Tibial nerve (tissue), 4 donors: ENCODE results near the gene LILRA1. TPM values are rescaled to one million over a fixed set of nuclear protein-coding genes. Genes with fewer than 3 reads are reported as not detected.
"Not testable (repeated sequence)": the region's sequence is repeated elsewhere in the genome, so short reads cannot be mapped to it uniquely, and the experiment has no call there.

ENCODE experiments used
- DNase-seq, 2 donors: peaks; one replicate each; pipeline ENCODE4 v3.0.0-alpha.2; 2019; ENCODE audit warnings: low spot score in 2 of 2
- H3K27ac ChIP-seq, 4 donors: fragments of 200-600 bp; sonication (generic) in 3 of 4; one replicate each; pipeline ENCODE4 v1.5.1; 2017 to 2019; ENCODE audit warnings: mild to moderate bottlenecking in 1 of 4
- H3K27me3 ChIP-seq, 2 donors: fragments of 200-600 bp; sonication (generic) in 1 of 2; one replicate each; pipeline versions ENCODE4 v1.5.1 to v1.6.0; 2017 to 2019
- H3K36me3 ChIP-seq, 3 donors: fragments of 200-600 bp; sonication (generic); one replicate each; pipeline ENCODE4 v1.5.1; 2018 to 2019
- H3K4me1 ChIP-seq, 4 donors: fragments of 200-600 bp; sonication (generic) in 3 of 4; one replicate each; pipeline ENCODE4 v1.5.1; 2017 to 2019
- H3K4me3 ChIP-seq, 4 donors: fragments of 200-600 bp; sonication (generic) in 3 of 4; one replicate each; pipeline ENCODE4 v1.5.1; 2017 to 2019; ENCODE audit warnings: mild to moderate bottlenecking in 1 of 4, moderate library complexity in 1 of 4
- H3K9me3 ChIP-seq, 4 donors: fragments of 200-600 bp; sonication (generic) in 3 of 4; one replicate each; pipeline ENCODE4 v1.5.1; 2017 to 2019
- EP300 ChIP-seq, 2 donors: sonication (generic); formaldehyde crosslinking; IDR thresholded peaks; one replicate each; pipeline ENCODE4 v1.6.1; 2017; ENCODE audit warnings: antibody characterized with exemption in 2 of 2, mild to moderate bottlenecking in 1 of 2
- POLR2A ChIP-seq, 2 donors: fragments of 450-650 bp; IDR thresholded peaks; one replicate each; pipeline ENCODE4 v1.6.1; 2017; ENCODE audit warnings: antibody characterized with exemption in 2 of 2, mild to moderate bottlenecking in 2 of 2, moderate library complexity in 2 of 2
- WGBS, 2 donors: methylation state at CpG; one replicate each; pipeline ENCODE4 v1.1.5; 2018; 5-methylcytosine and 5-hydroxymethylcytosine counted together
- total RNA-seq, 4 donors: library from RNA; depleted of rRNA; stranded (reverse); fragments of >200 nt; gene quantifications; one replicate each; pipeline ENCODE4 v1.1.0, GENCODE V29; 2016
- TF ChIP-seq, protein P1 (sequence below), 5 experiments: fragments of 200-600 bp in 3 of 5; fragments of 450-650 bp in 2 of 5; sonication (generic) in 3 of 5; IDR thresholded peaks; one replicate each; pipeline ENCODE4 v1.5.1; 2016 to 2019; ENCODE audit warnings: antibody characterized with exemption in 5 of 5, mild to moderate bottlenecking in 3 of 5, moderate library complexity in 2 of 5

LILRA1 gene
- total RNA-seq, 4 donors from 2014 or later: 0.39 to 3.5 (median 1.2) TPM

- TF ChIP-seq EP300 (IDR thresholded peaks at IDR 0.05) (no peak), POLR2A (IDR thresholded peaks at IDR 0.05) (no peak)
- TF ChIP-seq, protein P1, sequence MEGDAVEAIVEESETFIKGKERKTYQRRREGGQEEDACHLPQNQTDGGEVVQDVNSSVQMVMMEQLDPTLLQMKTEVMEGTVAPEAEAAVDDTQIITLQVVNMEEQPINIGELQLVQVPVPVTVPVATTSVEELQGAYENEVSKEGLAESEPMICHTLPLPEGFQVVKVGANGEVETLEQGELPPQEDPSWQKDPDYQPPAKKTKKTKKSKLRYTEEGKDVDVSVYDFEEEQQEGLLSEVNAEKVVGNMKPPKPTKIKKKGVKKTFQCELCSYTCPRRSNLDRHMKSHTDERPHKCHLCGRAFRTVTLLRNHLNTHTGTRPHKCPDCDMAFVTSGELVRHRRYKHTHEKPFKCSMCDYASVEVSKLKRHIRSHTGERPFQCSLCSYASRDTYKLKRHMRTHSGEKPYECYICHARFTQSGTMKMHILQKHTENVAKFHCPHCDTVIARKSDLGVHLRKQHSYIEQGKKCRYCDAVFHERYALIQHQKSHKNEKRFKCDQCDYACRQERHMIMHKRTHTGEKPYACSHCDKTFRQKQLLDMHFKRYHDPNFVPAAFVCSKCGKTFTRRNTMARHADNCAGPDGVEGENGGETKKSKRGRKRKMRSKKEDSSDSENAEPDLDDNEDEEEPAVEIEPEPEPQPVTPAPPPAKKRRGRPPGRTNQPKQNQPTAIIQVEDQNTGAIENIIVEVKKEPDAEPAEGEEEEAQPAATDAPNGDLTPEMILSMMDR (IDR thresholded peaks at IDR 0.05): no peak
- peak overlapping the region in 1 of 4 donors; percentile 30 for H3K4me3 ChIP-seq
- peaks cover 0 to under 1% (median 0%) of the 10 kb centered on the region in 4 donors for H3K9me3 ChIP-seq
- H3K4me1 ChIP-seq: no peaks in the 10 kb centered on the region
- 52 to 67% methylated on average over 2 to 3 of the region's 4 CpGs for WGBS, 2 donors
- no peaks in the 10 kb centered on the region for H3K27me3 ChIP-seq
- no peak overlapping the region for H3K27ac ChIP-seq
- no peaks in the 10 kb centered on the region for H3K36me3 ChIP-seq
- DNase-seq: no peak
Observed at GRCh38 chr19:54574051-54574450, 19.4 kb upstream of the LILRA1 start.

DNA sequence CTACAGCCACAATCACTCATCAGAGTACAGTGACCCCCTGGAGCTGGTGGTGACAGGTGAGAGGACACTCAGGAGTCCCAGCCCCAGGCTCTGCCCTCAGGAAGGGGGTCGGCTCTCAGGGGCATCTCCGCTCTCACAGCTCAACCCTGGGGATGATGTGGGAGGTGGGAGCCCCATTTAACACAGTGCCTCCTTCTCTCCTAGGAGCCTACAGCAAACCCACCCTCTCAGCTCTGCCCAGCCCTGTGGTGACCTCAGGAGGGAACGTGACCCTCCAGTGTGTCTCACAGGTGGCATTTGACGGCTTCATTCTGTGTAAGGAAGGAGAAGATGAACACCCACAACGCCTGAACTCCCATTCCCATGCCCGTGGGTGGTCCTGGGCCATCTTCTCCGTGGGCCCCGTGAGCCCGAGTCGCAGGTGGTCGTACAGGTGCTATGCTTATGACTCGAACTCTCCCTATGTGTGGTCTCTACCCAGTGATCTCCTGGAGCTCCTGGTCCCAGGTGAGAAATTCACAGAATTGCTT is 18.8 kb upstream of the LILRA1 start:
- no peak overlapping the region for H3K4me3 ChIP-seq
- no peak for TF ChIP-seq EP300 (IDR thresholded peaks at IDR 0.05)
- TF ChIP-seq, protein P1 (IDR thresholded peaks at IDR 0.05): no peak
- no peak for TF ChIP-seq POLR2A (IDR thresholded peaks at IDR 0.05)
- no peaks in the 10 kb centered on the region for H3K36me3 ChIP-seq
- H3K27me3 ChIP-seq: no peaks in the 10 kb centered on the region
- DNase-seq: no peak
- no peak overlapping the region for H3K27ac ChIP-seq
- peaks cover 0 to 5% (median 0%) of the 10 kb centered on the region in 4 donors for H3K9me3 ChIP-seq
- H3K4me1 ChIP-seq: no peaks in the 10 kb centered on the region
- 71 to 83% methylated on average over 10 to 12 of the region's 12 CpGs for WGBS, 2 donors

DNA sequence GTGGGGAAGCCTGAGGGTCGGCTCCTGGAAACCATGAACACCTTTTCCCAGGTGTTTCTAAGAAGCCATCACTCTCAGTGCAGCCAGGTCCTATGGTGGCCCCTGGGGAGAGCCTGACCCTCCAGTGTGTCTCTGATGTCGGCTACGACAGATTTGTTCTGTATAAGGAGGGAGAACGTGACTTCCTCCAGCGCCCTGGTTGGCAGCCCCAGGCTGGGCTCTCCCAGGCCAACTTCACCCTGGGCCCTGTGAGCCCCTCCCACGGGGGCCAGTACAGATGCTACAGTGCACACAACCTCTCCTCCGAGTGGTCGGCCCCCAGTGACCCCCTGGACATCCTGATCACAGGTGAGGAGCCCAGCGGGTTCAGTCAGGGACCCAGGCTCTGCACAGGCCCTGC is 18.2 kb upstream of the LILRA1 start:
- WGBS, 2 donors: 78 to 88% methylated on average over 9 of the region's 9 CpGs
- DNase-seq, H3K27me3 ChIP-seq: not testable (repeated sequence)

GRCh38 chr19:54576411-54576976 is 16.9 kb upstream of the LILRA1 start:
- WGBS, 2 donors: 67 to 86% methylated on average over 6 of the region's 6 CpGs
- no peaks in the 10 kb centered on the region for H3K27me3 ChIP-seq

More for the DNA sequence above, 18.2 kb upstream of the LILRA1 start:
- not testable (repeated sequence) for H3K27ac ChIP-seq, H3K36me3 ChIP-seq, H3K9me3 ChIP-seq, H3K4me3 ChIP-seq, H3K4me1 ChIP-seq

GRCh38 chr19:54577334-54577733 is 16.1 kb upstream of the LILRA1 start:
- Histone ChIP-seq H3K4me1 (no peaks in the 10 kb centered on the region), H3K27ac (no peak overlapping the region), H3K36me3 (no peaks in the 10 kb centered on the region), H3K9me3 (peaks cover 0 to 12% (median 0%) of the 10 kb centered on the region in 4 donors), H3K4me3 (no peak overlapping the region), H3K27me3 (no peaks in the 10 kb centered on the region)
- WGBS, 2 donors: 79 to 84% methylated on average over 3 of the region's 3 CpGs
- no peak for DNase-seq
- no peak for TF ChIP-seq EP300 (IDR thresholded peaks at IDR 0.05)
- TF ChIP-seq, protein P1 (IDR thresholded peaks at IDR 0.05): no peak
- TF ChIP-seq POLR2A (IDR thresholded peaks at IDR 0.05): no peak

More at GRCh38 chr19:54576411-54576976, 16.9 kb upstream of the LILRA1 start:
- no peaks in the 10 kb centered on the region for H3K4me1 ChIP-seq
- no peak overlapping the region for H3K4me3 ChIP-seq
- H3K9me3 ChIP-seq: peaks cover 0 to 8% (median 0%) of the 10 kb centered on the region in 4 donors
- no peaks in the 10 kb centered on the region for H3K36me3 ChIP-seq
- no peak overlapping the region for H3K27ac ChIP-seq
- no peak for TF ChIP-seq EP300 (IDR thresholded peaks at IDR 0.05)
- no peak for TF ChIP-seq POLR2A (IDR thresholded peaks at IDR 0.05)
- TF ChIP-seq, protein P1 (IDR thresholded peaks at IDR 0.05): no peak
- DNase-seq: no peak

- H3K36me3 ChIP-seq, H3K4me3 ChIP-seq: not testable (repeated sequence)
- 85 to 91% methylated on average over 5 of the region's 5 CpGs for WGBS, 2 donors
Observed at GRCh38 chr19:54578268-54578667, 15.2 kb upstream of the LILRA1 start.

More at GRCh38 chr19:54578268-54578667, 15.2 kb upstream of the LILRA1 start:
- not testable (repeated sequence) for DNase-seq, H3K27me3 ChIP-seq, H3K4me1 ChIP-seq, H3K27ac ChIP-seq
- H3K9me3 ChIP-seq: peaks cover 0 to 15% (median 0%) of the 10 kb centered on the region in 4 donors
